GM23338 (cell line): Measurements from ENCODE around the gene ANKRD11. TPM values are rescaled to one million over a fixed set of nuclear protein-coding genes. Genes with fewer than 3 reads are reported as not detected.

Source experiments
- NANOG ChIP-seq: IDR thresholded peaks from 2 replicates; pipeline ENCODE4 v1.6.1; 2016; ENCODE audit warnings: antibody characterized with exemption, borderline replicate concordance
- POLR2AphosphoS5 ChIP-seq: IDR thresholded peaks from 2 replicates; pipeline ENCODE4 v1.6.1; 2016; ENCODE audit warnings: antibody characterized with exemption, low read depth
- polyA plus RNA-seq: library from polyadenylated mRNA; unstranded; fragments of >200 nt; fragmentation: Nextera tagmentation; extraction: Ambion mirVana; gene quantifications from 2 replicates; pipeline ENCODE4 v1.2.1, GENCODE V29; 2016
- total RNA-seq: library from RNA; depleted of rRNA; stranded (reverse); fragments of >200 nt; shearing (Covaris generic); gene quantifications from 2 replicates; pipeline ENCODE4 v1.2.3, GENCODE V29; 2014
- TF ChIP-seq, protein P1 (sequence below): fragments of 250-450 bp; sonication (Bioruptor Pico); IDR thresholded peaks from 2 replicates; pipeline ENCODE4 v1.5.0; 2020; ENCODE audit warnings: mild to moderate bottlenecking, moderate library complexity
- TF ChIP-seq, protein P2 (sequence below): IDR thresholded peaks from one replicate; pipeline ENCODE4 v1.6.1; 2018; ENCODE audit warnings: antibody characterized with exemption; ENCODE audit not compliant: unreplicated experiment

Gene ANKRD11
- total and polyA plus RNA-seq, 2 experiments from 2014 or later = 130 to 159 TPM

DNA sequence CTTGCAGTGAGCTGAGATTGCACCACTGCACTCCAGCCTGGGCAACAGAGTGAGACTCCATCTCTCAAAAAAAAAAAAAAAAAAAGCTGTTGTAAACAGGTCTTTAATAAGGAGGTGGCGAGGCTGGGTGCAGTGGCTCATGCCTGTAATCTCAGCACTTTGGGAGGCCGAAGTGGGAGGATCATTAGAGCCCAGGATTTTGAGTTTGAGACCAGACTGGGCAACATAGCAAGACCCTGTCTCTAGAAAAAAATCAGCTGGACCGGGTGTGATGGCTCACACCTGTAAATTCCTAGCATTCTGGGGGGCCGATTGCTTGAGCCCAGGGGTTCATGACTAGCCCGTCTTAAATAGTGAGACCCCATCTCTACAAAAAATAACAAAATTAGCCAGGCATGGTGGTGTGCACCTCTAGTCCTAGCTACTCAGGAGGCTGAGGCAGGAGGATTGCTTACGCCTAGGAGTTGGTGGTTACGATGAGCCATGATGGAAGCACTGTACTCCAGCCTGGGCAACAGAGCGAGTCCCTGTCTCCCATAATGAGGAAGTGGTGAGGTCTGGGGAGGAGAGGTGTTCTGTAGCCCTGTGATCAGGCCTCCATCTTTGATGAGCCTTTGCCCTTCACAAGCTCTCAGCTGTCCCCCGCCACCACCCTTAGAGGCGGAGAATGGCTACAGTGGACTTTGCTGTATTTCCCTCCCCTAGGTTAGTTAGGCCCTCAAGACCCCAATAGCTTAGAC, 236.6 kb downstream of the ANKRD11 start (continued):
- TF ChIP-seq, protein P1, sequence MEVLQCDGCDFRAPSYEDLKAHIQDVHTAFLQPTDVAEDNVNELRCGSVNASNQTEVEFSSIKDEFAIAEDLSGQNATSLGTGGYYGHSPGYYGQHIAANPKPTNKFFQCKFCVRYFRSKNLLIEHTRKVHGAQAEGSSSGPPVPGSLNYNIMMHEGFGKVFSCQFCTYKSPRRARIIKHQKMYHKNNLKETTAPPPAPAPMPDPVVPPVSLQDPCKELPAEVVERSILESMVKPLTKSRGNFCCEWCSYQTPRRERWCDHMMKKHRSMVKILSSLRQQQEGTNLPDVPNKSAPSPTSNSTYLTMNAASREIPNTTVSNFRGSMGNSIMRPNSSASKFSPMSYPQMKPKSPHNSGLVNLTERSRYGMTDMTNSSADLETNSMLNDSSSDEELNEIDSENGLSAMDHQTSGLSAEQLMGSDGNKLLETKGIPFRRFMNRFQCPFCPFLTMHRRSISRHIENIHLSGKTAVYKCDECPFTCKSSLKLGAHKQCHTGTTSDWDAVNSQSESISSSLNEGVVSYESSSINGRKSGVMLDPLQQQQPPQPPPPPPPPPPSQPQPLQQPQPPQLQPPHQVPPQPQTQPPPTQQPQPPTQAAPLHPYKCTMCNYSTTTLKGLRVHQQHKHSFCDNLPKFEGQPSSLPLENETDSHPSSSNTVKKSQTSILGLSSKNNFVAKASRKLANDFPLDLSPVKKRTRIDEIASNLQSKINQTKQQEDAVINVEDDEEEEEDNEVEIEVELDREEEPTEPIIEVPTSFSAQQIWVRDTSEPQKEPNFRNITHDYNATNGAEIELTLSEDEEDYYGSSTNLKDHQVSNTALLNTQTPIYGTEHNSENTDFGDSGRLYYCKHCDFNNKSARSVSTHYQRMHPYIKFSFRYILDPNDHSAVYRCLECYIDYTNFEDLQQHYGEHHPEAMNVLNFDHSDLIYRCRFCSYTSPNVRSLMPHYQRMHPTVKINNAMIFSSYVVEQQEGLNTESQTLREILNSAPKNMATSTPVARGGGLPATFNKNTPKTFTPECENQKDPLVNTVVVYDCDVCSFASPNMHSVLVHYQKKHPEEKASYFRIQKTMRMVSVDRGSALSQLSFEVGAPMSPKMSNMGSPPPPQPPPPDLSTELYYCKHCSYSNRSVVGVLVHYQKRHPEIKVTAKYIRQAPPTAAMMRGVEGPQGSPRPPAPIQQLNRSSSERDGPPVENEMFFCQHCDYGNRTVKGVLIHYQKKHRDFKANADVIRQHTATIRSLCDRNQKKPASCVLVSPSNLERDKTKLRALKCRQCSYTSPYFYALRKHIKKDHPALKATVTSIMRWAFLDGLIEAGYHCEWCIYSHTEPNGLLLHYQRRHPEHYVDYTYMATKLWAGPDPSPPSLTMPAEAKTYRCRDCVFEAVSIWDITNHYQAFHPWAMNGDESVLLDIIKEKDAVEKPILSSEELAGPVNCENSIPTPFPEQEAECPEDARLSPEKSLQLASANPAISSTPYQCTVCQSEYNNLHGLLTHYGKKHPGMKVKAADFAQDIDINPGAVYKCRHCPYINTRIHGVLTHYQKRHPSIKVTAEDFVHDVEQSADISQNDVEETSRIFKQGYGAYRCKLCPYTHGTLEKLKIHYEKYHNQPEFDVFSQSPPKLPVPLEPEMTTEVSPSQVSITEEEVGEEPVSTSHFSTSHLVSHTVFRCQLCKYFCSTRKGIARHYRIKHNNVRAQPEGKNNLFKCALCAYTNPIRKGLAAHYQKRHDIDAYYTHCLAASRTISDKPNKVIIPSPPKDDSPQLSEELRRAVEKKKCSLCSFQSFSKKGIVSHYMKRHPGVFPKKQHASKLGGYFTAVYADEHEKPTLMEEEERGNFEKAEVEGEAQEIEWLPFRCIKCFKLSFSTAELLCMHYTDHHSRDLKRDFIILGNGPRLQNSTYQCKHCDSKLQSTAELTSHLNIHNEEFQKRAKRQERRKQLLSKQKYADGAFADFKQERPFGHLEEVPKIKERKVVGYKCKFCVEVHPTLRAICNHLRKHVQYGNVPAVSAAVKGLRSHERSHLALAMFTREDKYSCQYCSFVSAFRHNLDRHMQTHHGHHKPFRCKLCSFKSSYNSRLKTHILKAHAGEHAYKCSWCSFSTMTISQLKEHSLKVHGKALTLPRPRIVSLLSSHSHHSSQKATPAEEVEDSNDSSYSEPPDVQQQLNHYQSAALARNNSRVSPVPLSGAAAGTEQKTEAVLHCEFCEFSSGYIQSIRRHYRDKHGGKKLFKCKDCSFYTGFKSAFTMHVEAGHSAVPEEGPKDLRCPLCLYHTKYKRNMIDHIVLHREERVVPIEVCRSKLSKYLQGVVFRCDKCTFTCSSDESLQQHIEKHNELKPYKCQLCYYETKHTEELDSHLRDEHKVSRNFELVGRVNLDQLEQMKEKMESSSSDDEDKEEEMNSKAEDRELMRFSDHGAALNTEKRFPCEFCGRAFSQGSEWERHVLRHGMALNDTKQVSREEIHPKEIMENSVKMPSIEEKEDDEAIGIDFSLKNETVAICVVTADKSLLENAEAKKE (CRISPR knock-in tag) = no peak
- TF ChIP-seq POLR2AphosphoS5 (no peak), NANOG (no peak)
- TF ChIP-seq, protein P2, sequence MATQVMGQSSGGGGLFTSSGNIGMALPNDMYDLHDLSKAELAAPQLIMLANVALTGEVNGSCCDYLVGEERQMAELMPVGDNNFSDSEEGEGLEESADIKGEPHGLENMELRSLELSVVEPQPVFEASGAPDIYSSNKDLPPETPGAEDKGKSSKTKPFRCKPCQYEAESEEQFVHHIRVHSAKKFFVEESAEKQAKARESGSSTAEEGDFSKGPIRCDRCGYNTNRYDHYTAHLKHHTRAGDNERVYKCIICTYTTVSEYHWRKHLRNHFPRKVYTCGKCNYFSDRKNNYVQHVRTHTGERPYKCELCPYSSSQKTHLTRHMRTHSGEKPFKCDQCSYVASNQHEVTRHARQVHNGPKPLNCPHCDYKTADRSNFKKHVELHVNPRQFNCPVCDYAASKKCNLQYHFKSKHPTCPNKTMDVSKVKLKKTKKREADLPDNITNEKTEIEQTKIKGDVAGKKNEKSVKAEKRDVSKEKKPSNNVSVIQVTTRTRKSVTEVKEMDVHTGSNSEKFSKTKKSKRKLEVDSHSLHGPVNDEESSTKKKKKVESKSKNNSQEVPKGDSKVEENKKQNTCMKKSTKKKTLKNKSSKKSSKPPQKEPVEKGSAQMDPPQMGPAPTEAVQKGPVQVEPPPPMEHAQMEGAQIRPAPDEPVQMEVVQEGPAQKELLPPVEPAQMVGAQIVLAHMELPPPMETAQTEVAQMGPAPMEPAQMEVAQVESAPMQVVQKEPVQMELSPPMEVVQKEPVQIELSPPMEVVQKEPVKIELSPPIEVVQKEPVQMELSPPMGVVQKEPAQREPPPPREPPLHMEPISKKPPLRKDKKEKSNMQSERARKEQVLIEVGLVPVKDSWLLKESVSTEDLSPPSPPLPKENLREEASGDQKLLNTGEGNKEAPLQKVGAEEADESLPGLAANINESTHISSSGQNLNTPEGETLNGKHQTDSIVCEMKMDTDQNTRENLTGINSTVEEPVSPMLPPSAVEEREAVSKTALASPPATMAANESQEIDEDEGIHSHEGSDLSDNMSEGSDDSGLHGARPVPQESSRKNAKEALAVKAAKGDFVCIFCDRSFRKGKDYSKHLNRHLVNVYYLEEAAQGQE = no peak
